Body of pancreas (tissue), 4 donors: ENCODE results near the gene CRAMP1. TPM values are rescaled to one million over a fixed set of nuclear protein-coding genes. Genes with fewer than 3 reads are reported as not detected.
A peak's percentile ranks its signal among the peaks of the same experiment; 100 is the strongest.

Experiments
- ATAC-seq: fragments of 150-250 bp; one replicate; pipeline ENCODE4 v1.9.1; 2016
- DNase-seq, 4 donors: peaks; one replicate each; pipeline ENCODE4 v3.0.0-alpha.2; 2019
- H3K27ac ChIP-seq, 4 donors: fragments of 200-600 bp; sonication (generic); 1 replicate in 3 of 4; 2 replicates in 1 of 4; pipeline versions ENCODE4 v1.5.1 to v1.6.1; 2016 to 2019; ENCODE audit warnings: mild to moderate bottlenecking in 1 of 4, mixed read lengths in 1 of 4, moderate library complexity in 1 of 4
- H3K27me3 ChIP-seq, 2 donors: fragments of 200-600 bp; sonication (generic); one replicate each; pipeline ENCODE4 v1.6.0; 2016; ENCODE audit warnings: mild to moderate bottlenecking in 1 of 2
- H3K36me3 ChIP-seq, 2 donors: fragments of 200-600 bp; sonication (generic); replicated peaks in 1 of 2; 2 replicates each; pipeline ENCODE4 v1.5.1; 2016; ENCODE audit warnings: low read depth in 2 of 2; ENCODE audit not compliant: insufficient read depth in 1 of 2
- H3K4me1 ChIP-seq: fragments of 200-600 bp; sonication (generic); one replicate; pipeline ENCODE4 v1.6.0; 2016
- H3K4me3 ChIP-seq, 2 donors: fragments of 200-600 bp; sonication (generic); 1 replicate in 1 of 2; 2 replicates in 1 of 2; pipeline ENCODE4 v1.5.1; 2016 to 2019
- H3K9me3 ChIP-seq, 3 donors: fragments of 200-600 bp; sonication (generic); 1 replicate in 2 of 3; 2 replicates in 1 of 3; pipeline ENCODE4 v1.5.1; 2016
- POLR2A ChIP-seq, 3 donors: fragments of 450-650 bp; IDR thresholded peaks; one replicate each; pipeline ENCODE4 v1.6.1; 2016; ENCODE audit warnings: antibody characterized with exemption in 3 of 3, mild to moderate bottlenecking in 2 of 3
- WGBS, 2 donors: methylation state at CpG; one replicate each; pipeline ENCODE4 v1.1.5; 2017; 5-methylcytosine and 5-hydroxymethylcytosine counted together
- intact Hi-C: fragments of 100-400 bp; cut with DNase I; formaldehyde crosslinking; loops from one replicate; pipeline ENCODE4 v1.15.1; 2023
- total RNA-seq, 2 donors: library from RNA; depleted of rRNA; stranded (reverse); fragments of >200 nt; gene quantifications; one replicate each; pipeline ENCODE4 v1.1.0, GENCODE V29; 2016
- TF ChIP-seq, protein P1 (sequence below), 7 experiments: fragments of 450-650 bp in 4 of 7; fragments of 200-600 bp in 3 of 7; sonication (generic) in 3 of 7; IDR thresholded peaks; one replicate each; pipeline ENCODE4 v1.5.1; 2016 to 2019; ENCODE audit warnings: antibody characterized with exemption in 7 of 7

CRAMP1 gene
- total RNA-seq, 2 donors from 2014 or later, result 8.6 to 17.8 TPM

DNA sequence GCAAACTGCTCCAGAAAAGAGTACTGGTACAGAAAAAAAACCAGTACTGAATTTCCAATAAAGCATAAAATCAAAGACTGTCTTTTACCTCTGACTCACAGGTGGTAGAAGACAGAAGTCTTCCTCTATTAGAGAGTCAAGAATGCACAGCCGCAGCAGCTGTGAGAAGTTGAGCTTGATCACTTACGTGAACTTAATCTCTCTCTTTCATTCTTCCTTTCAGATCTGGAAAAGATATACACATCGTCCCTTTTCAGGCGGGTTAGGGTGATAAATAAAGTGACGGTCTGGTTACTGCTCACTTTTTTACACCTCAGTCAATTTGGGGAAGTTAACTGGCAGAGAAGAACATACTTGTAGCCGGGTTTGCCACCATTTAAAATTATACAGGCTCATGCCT lies 4.2 kb upstream of the CRAMP1 start:
- H3K27ac ChIP-seq, result no peak overlapping the region
- H3K27me3 ChIP-seq, result no peaks in the 10 kb centered on the region
- TF ChIP-seq, protein P1, sequence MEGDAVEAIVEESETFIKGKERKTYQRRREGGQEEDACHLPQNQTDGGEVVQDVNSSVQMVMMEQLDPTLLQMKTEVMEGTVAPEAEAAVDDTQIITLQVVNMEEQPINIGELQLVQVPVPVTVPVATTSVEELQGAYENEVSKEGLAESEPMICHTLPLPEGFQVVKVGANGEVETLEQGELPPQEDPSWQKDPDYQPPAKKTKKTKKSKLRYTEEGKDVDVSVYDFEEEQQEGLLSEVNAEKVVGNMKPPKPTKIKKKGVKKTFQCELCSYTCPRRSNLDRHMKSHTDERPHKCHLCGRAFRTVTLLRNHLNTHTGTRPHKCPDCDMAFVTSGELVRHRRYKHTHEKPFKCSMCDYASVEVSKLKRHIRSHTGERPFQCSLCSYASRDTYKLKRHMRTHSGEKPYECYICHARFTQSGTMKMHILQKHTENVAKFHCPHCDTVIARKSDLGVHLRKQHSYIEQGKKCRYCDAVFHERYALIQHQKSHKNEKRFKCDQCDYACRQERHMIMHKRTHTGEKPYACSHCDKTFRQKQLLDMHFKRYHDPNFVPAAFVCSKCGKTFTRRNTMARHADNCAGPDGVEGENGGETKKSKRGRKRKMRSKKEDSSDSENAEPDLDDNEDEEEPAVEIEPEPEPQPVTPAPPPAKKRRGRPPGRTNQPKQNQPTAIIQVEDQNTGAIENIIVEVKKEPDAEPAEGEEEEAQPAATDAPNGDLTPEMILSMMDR (IDR thresholded peaks at IDR 0.05), result no peak
- TF ChIP-seq POLR2A (IDR thresholded peaks at IDR 0.05), result no peak
- WGBS, 2 donors, result 85 to 90% methylated on average over 6 of the region's 6 CpGs
- no peak overlapping the region for H3K4me3 ChIP-seq
- H3K36me3 ChIP-seq, result peaks cover 0 to 3% of the 10 kb centered on the region in 2 donors
- no peaks in the 10 kb centered on the region for H3K9me3 ChIP-seq
- ATAC-seq (no peak), DNase-seq (no peak)
- intact Hi-C loops, result no loop called here
- peaks cover 24% of the 10 kb centered on the region for H3K4me1 ChIP-seq

DNA sequence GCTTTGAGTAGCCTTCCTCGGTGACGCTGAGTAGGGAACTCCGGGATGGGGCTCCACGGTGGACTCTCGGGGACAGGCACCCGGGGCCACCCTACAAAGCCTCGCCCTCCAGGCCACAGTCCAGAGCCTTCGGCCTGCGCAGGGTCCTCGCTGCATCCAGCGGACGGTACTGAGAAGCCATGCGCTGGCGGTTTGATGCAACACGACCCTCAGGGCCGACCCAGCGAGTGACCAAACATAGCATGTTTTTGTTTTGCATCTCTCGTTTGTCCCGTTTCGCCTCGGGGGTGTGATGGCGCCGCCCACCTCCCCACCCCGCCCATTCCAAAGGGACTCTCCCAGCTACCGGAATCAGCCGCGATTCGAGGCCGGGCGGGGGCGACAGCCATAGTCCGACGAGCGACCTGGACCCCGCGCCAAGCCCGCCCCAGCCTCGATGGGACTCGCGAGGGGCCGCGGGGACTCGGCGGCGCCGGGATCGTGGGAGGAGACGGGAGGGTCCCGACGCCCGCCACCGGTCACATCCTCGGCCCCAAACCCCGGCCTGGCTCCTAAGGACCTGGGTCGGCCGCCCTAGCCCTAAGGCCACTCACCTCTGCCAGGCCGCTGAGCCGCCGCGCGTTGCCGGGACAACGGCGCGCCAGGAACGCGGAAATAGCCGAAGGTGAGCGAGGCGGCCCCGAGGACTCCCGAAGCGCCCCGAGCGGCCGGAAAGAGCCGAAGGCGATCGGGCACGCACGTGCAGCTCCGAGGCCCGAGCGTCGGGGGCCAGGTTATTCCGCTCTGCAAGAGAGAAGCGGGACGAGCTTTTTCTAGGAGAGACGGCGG lies 1.9 kb upstream of the CRAMP1 start:
- TF ChIP-seq, protein P1 (IDR thresholded peaks at IDR 0.05), result no peak
- peak in 2 of 3 donors; percentile 42 to 46 for TF ChIP-seq POLR2A (IDR thresholded peaks at IDR 0.05)
- intact Hi-C loops, result no loop called here
- Histone ChIP-seq H3K27ac (peak overlapping the region; percentile 43 to 86 (median 78)), H3K27me3 (no peaks in the 10 kb centered on the region), H3K4me3 (peak overlapping the region; percentile 12 to 33), H3K9me3 (no peaks in the 10 kb centered on the region), H3K36me3 (peaks cover 0 to 3% of the 10 kb centered on the region in 2 donors), H3K4me1 (peaks cover 37% of the 10 kb centered on the region)
- peak; percentile 72 for ATAC-seq
- WGBS, 2 donors, result 0% methylated on average over 6 to 73 of the region's 90 CpGs
- DNase-seq, result peak; percentile 92 to 93 (median 92)

- H3K4me1 ChIP-seq, result peaks cover 44% of the 10 kb centered on the region
- 4 to 9% methylated on average over 22 to 60 of the region's 60 CpGs for WGBS, 2 donors
These were observed 1.1 kb upstream of the CRAMP1 start for GRCh38 chr16:1610899-1611632.

DNA sequence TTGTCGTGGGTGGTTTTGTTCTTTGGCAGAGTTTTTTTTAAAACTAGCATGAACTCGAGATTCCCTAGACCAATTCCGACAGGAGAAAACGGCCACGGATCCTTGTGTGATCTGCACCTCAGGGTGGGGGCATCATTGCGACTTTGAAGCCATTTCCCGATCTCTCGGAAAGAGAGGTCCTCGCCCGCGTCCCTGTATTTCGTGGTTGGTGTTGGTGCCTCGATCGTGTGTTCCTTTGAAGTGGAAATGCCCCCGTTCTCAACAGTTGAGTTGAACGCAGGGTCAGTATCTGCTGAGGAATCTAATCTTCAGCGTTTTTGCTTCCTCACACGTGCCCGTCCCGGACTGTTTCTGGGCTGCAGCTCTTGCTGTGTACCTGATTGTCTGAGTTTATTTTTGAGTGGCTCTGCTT lies 1.1 kb downstream of the CRAMP1 start:
- 1 to 2% methylated on average over 19 to 20 of the region's 20 CpGs for WGBS, 2 donors
- TF ChIP-seq POLR2A (IDR thresholded peaks at IDR 0.05), result no peak
- TF ChIP-seq, protein P1 (IDR thresholded peaks at IDR 0.05), result no peak
- Histone ChIP-seq H3K27ac (peak overlapping the region in 2 of 4 donors; percentile 24 to 86), H3K9me3 (no peaks in the 10 kb centered on the region), H3K36me3 (no peaks in the 10 kb centered on the region), H3K4me3 (no peak overlapping the region), H3K4me1 (peaks cover 44% of the 10 kb centered on the region), H3K27me3 (no peaks in the 10 kb centered on the region)
- ATAC-seq (no peak), DNase-seq (no peak)
- intact Hi-C loops, result no loop called here

More at GRCh38 chr16:1610899-1611632, 1.1 kb upstream of the CRAMP1 start:
- H3K4me3 ChIP-seq, result peak overlapping the region in 1 of 2 donors; percentile 33
- peaks cover 0 to 3% of the 10 kb centered on the region in 2 donors for H3K36me3 ChIP-seq
- no peaks in the 10 kb centered on the region for H3K27me3 ChIP-seq
- peak overlapping the region; percentile 30 to 86 (median 64) for H3K27ac ChIP-seq
- intact Hi-C loops, result no loop called here
- TF ChIP-seq, protein P1 (IDR thresholded peaks at IDR 0.05), result no peak
- TF ChIP-seq POLR2A (IDR thresholded peaks at IDR 0.05), result no peak
- ATAC-seq, result no peak
- DNase-seq, result no peak
- no peaks in the 10 kb centered on the region for H3K9me3 ChIP-seq
